AG09309 (cell line): ENCODE data around the gene LMBR1L.

ENCODE experiments used
- DNase-seq: peaks from one replicate; pipeline ENCODE4 v3.0.0-alpha.2; 2010; ENCODE audit warnings: low read depth
- H3K4me3 ChIP-seq: 2 replicates; pipeline ENCODE4 v1.5.1; 2011; ENCODE audit warnings: mild to moderate bottlenecking, low read depth, low read length, moderate library complexity; ENCODE audit not compliant: control insufficient read depth
- TF ChIP-seq, protein P1 (sequence below): IDR thresholded peaks from 2 replicates; pipeline ENCODE4 v1.5.1; 2011; ENCODE audit warnings: mild to moderate bottlenecking, low read depth, low read length, inconsistent platforms; ENCODE audit not compliant: insufficient read depth, control insufficient read depth; ENCODE audit errors: missing control alignments

Gene LMBR1L

DNA sequence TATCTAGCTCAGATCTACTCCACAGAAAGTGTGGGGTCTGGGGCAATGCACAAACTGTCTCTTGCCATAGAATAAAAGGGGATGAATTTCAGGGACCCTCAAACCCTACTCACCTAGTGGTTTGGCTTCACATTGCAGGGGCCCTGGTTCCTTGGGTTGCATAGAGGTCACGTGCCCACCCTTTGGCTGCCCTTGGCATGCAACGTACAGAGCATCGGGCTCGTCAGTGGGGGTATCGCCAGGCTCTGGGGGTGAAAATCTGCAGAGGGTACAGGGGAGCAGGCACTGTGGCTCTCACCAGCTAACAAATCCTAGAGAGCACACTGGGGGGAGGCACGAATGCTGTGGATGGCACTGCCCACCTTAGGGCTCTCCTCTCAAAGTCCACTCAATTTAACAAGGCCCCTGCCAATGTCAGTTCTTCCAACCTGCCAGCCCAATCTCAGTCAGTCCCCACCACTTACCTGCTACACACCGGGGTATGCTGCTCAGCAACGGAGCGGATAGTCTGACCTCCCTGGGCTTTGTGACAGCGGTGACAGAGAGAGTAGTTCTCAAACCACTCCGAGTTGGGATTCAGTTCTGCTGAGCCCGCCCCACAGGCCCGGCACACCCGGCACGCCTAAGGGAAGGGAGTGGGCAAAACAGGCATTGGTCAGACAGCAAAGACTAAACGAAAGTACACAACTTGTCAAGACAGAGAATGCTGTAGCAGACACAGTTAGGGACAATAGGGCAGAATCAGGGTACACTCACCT lies 58.0 kb downstream of the LMBR1L start:
- DNase-seq: no peak
- no peak overlapping the region for H3K4me3 ChIP-seq
- TF ChIP-seq, protein P1, sequence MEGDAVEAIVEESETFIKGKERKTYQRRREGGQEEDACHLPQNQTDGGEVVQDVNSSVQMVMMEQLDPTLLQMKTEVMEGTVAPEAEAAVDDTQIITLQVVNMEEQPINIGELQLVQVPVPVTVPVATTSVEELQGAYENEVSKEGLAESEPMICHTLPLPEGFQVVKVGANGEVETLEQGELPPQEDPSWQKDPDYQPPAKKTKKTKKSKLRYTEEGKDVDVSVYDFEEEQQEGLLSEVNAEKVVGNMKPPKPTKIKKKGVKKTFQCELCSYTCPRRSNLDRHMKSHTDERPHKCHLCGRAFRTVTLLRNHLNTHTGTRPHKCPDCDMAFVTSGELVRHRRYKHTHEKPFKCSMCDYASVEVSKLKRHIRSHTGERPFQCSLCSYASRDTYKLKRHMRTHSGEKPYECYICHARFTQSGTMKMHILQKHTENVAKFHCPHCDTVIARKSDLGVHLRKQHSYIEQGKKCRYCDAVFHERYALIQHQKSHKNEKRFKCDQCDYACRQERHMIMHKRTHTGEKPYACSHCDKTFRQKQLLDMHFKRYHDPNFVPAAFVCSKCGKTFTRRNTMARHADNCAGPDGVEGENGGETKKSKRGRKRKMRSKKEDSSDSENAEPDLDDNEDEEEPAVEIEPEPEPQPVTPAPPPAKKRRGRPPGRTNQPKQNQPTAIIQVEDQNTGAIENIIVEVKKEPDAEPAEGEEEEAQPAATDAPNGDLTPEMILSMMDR: no peak

DNA sequence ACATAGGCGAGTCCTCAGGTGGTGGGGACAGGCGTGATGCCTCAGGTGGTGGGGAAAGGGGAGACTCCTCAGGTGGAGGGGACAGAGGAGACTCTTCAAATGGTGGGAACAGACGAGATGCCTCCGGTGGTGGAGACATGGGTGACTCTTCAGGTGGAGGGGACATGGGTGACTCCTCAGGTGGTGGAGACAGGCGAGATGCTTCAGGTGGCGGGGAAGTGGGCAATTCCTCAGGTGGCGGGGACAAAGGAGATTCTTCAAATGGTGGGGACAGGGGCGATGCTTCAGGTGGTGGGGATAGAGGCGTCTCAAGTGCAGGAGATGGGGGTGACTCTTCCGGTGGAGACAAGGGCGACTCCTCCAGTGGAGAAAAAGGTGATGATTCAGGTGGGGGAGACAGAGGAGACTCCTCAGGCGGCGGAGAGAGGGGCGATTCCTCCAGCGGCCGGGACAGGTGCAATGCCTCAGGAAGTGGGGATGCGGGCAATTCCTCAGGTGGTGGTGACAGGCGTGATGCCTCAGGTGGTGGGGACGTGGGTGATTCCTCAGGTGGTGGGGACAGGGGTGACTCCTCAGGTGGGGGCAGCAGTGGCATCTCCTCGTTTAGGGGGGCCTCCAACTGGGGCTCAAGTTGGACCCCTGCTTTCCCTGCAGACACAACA lies 58.7 kb downstream of the LMBR1L start:
- TF ChIP-seq, protein P1: no peak
- no peak overlapping the region for H3K4me3 ChIP-seq
- no peak for DNase-seq

DNA sequence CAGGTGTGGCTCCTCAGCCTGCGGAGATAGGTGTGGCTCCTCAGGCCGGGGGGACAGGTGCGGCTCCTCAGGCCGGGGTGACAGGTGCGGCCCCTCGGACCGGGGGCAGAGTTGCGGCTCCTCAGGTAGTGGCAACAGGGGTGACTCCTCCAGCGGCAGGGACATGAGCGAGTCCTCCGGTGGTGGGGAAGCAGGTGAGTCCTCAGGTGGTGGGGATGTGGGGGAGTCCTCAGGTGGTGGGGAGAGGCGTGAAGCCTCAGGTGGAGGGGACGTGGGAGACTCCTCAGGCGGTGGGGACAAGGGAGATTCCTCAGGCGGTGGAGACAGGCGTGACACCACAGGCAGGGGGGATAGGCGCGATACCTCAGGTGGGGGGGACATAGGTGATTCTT lies 59.3 kb downstream of the LMBR1L start:
- H3K4me3 ChIP-seq: no peak overlapping the region
- DNase-seq: no peak
- TF ChIP-seq, protein P1: no peak

DNA sequence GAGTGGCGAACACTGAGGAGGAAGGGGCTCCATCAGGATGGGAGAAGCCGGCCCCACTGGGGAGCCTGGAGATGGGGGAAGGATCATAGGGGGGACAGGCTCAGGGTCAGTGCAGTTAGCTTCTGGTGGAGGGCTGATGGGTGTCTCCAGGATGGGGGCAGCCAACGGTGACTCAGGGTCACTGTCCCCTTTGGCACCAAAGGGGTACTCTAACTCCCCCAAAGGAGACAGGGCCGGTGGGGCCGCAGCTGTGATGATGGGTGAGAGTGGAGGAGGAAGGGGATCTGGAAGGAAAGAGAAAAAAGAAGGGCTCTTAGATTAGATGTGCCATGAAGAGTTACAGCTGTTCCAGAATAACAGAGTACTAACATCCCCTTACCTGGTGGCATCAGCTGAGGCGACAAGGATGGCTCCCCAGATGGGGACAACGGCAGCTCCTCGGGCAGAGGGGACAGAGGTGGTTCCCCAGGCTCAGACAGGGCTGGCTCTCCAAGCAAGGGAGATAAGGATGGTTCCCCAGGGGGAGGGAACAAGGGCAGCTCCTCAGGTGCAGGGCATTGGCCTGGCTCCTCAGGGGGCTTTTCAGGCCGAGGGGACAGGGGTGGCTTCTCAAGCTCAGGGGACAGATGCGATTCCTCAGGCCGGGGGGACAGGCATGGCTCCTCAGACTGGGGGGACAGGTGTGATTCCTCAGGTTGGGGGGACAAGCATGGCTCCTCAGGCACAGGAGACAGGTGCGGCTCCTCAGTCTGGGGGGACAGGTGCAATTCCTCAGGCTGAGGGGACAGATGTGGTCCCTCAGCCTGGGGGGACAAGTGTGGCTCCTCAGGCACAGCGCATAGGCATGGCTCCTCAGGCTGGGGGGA lies 59.9 kb downstream of the LMBR1L start:
- TF ChIP-seq, protein P1: no peak

DNA sequence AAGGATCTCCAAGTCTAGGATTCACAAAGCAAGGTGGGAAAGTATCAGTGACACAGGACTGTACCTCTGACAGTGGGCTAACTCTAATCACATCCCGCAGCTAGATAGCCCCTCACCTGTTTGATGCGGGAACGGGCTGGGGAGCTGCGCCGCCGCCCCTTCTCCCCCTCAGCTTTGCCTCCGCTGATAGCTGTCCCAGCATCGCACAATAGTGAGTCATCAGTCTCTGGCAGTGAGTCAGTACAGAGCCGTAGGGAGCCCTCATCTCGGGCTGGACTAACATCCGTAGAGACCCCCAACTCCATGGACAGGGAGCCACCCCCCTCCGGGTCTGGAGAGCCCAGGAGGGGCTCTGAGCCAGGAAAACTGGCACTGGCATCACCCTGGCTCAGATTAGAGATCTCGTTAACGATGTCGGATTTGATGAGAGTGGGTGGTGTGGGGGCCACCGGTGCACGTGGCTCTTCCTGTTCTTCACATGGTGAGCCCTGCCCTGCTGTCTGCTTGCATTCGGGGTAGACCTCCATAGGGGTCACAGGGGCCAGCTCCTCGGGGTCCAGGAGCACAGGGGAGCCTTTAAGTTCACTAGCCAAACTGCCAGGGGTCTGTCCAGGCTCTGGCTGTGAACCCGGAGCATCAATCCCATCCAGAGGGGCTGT lies 61.0 kb downstream of the LMBR1L start:
- no peak overlapping the region for H3K4me3 ChIP-seq
- DNase-seq: no peak
- TF ChIP-seq, protein P1: no peak

More for the DNA sequence above, 59.9 kb downstream of the LMBR1L start:
- H3K4me3 ChIP-seq: no peak overlapping the region
- DNase-seq: no peak

DNA sequence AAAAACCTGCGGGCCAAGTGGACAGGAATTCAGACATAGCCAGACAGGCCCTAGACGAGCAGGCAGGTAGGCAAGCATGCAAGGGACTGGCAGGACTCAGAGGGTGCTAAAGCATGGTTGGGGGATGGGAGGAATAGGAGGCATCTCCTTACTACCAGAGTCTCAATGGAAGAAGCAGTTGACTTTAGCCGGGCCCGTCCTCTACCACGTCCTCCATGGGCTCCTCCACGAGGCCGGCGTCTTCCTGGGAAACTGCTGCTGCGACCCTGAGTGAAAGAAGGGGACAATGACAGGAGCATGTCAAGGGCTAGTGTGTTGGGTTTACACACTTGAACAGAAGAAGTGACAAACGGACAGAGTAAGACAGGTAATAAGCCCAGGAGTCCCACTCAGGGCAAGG lies 61.7 kb downstream of the LMBR1L start:
- TF ChIP-seq, protein P1: no peak
- H3K4me3 ChIP-seq: no peak overlapping the region
- no peak for DNase-seq
